Vagina (tissue), 2 donors: ENCODE data around the gene VPS8.

Experiments used
- CTCF ChIP-seq, 3 experiments: fragments of 450-650 bp in 2 of 3; fragments of 200-600 bp in 1 of 3; sonication (generic) in 1 of 3; IDR thresholded peaks; one replicate each; pipeline ENCODE4 v1.5.1; 2017 to 2019; ENCODE audit warnings: antibody characterized with exemption in 3 of 3, mild to moderate bottlenecking in 2 of 3, moderate library complexity in 2 of 3
- POLR2AphosphoS5 ChIP-seq, 2 donors: sonication (generic); formaldehyde crosslinking; IDR thresholded peaks; one replicate each; pipeline ENCODE4 v1.9.0; 2017; ENCODE audit warnings: antibody characterized with exemption in 2 of 2, mild to moderate bottlenecking in 2 of 2, low read depth in 1 of 2; ENCODE audit not compliant: insufficient read depth in 1 of 2

- TF ChIP-seq CTCF (IDR thresholded peaks at IDR 0.05) = no peak
- TF ChIP-seq POLR2AphosphoS5 (IDR thresholded peaks at IDR 0.05; ENCODE audit: insufficient read depth in 1 of 2, low read depth in 1 of 2) = no peak
These were observed 156.1 kb downstream of the VPS8 start for GRCh38 chr3:184968115-184968514.
